Naive thymus-derived CD4-positive, alpha-beta T cell (primary cell): ENCODE measurements around the gene GSTM1. TPM values are rescaled to one million over a fixed set of nuclear protein-coding genes. Genes with fewer than 3 reads are reported as not detected.
"Not testable (repeated sequence)": the region's sequence is repeated elsewhere in the genome, so short reads cannot be mapped to it uniquely, and the experiment has no call there.

Experiments used
- ATAC-seq: fragments of 150-1000 bp; cut with Tn5 transposase; 2 replicates; pipeline ENCODE4 v1.10.0; 2021; ENCODE audit warnings: mild to moderate bottlenecking, moderate library complexity
- CTCF ChIA-PET: fragments of 350-600 bp; sonication (Branson Sonifier 250); formaldehyde crosslinking; loops from one replicate; lab custom pipeline; 2021; ENCODE audit warnings: antibody characterized with exemption; lab: Charles Lee
- POLR2A ChIA-PET: fragments of 350-600 bp; sonication (Branson Sonifier 250); formaldehyde crosslinking; loops from one replicate; lab custom pipeline; 2021; ENCODE audit warnings: antibody characterized with exemption, inconsistent platforms; lab: Charles Lee
- DNase-seq, 9 donors: peaks; one replicate each; pipeline versions ENCODE4 v3.0.0 to v3.0.0-alpha.2; 2020 to 2022; ENCODE audit warnings: mixed read lengths in 1 of 9
- H3K27ac ChIP-seq: one replicate; pipeline ENCODE4 v1.7.0; 2013; ENCODE audit warnings: mild to moderate bottlenecking, low read depth, low read length, moderate library complexity
- H3K27me3 ChIP-seq, 2 donors: one replicate each; pipeline ENCODE4 v1.7.0; 2013; ENCODE audit warnings: low read length in 2 of 2, mild to moderate bottlenecking in 2 of 2, moderate library complexity in 2 of 2; ENCODE audit not compliant: control insufficient read depth in 2 of 2, insufficient read depth in 2 of 2
- H3K36me3 ChIP-seq, 3 experiments: 1 replicate in 2 of 3; 2 replicates in 1 of 3; pipeline ENCODE4 v1.7.0; 2013; ENCODE audit warnings: low read length in 3 of 3, mild to moderate bottlenecking in 3 of 3, moderate library complexity in 1 of 3; ENCODE audit not compliant: insufficient read depth in 3 of 3, control insufficient read depth in 2 of 3
- H3K4me1 ChIP-seq, 2 donors: one replicate each; pipeline ENCODE4 v1.7.0; 2013; ENCODE audit warnings: low read length in 2 of 2, mild to moderate bottlenecking in 2 of 2, moderate library complexity in 1 of 2; ENCODE audit not compliant: control insufficient read depth in 2 of 2, insufficient read depth in 2 of 2
- H3K4me3 ChIP-seq: 2 replicates; pipeline ENCODE4 v1.7.0; 2013; ENCODE audit warnings: mild to moderate bottlenecking, low read length
- H3K9me3 ChIP-seq, 3 experiments: 1 replicate in 2 of 3; 2 replicates in 1 of 3; pipeline ENCODE4 v1.7.0; 2013; ENCODE audit warnings: low read length in 3 of 3; ENCODE audit not compliant: control insufficient read depth in 2 of 3
- H3K27ac Mint-ChIP-seq, 9 donors: one replicate each; pipeline ENCODE4 v1.8.0; 2020 to 2022; ENCODE audit warnings: mixed read lengths in 9 of 9, mild to moderate bottlenecking in 8 of 9, moderate library complexity in 5 of 9, inconsistent platforms in 2 of 9
- H3K27me3 Mint-ChIP-seq, 5 donors: one replicate each; pipeline ENCODE4 v1.8.0; 2021 to 2022; ENCODE audit warnings: mixed read lengths in 5 of 5, mild to moderate bottlenecking in 1 of 5
- H3K36me3 Mint-ChIP-seq, 5 donors: one replicate each; pipeline ENCODE4 v1.8.0; 2020 to 2022; ENCODE audit warnings: mixed read lengths in 5 of 5, mild to moderate bottlenecking in 3 of 5, inconsistent platforms in 1 of 5
- H3K4me1 Mint-ChIP-seq, 7 donors: one replicate each; pipeline ENCODE4 v1.8.0; 2020 to 2022; ENCODE audit warnings: mixed read lengths in 7 of 7, mild to moderate bottlenecking in 3 of 7, inconsistent platforms in 1 of 7
- H3K4me3 Mint-ChIP-seq, 10 donors: one replicate each; pipeline ENCODE4 v1.8.0; 2020 to 2022; ENCODE audit warnings: mild to moderate bottlenecking in 10 of 10, mixed read lengths in 10 of 10, moderate library complexity in 6 of 10, inconsistent platforms in 2 of 10
- H3K9me3 Mint-ChIP-seq, 11 donors: one replicate each; pipeline ENCODE4 v1.8.0; 2020 to 2022; ENCODE audit warnings: mixed read lengths in 11 of 11, mild to moderate bottlenecking in 4 of 11, inconsistent platforms in 1 of 11, moderate library complexity in 1 of 11
- intact Hi-C, 2 donors: fragments of 100-400 bp; cut with micrococcal nuclease; formaldehyde crosslinking; loops; one replicate each; pipeline ENCODE4 v1.15.1; 2023
- polyA plus RNA-seq, 2 donors: library from polyadenylated mRNA; unstranded; fragments of 300-500 nt; fragmentation: Illumina TruSeq; gene quantifications; one replicate each; pipeline ENCODE4 v1.2.3, GENCODE V29; 2021
- total RNA-seq, 6 experiments: library from RNA in 5 of 6; stranded (reverse) in 5 of 6; gene quantifications; 1 replicate in 5 of 6; 2 replicates in 1 of 6; pipeline ENCODE4 v1.2.3 and lab custom pipeline; 2021 to 2026

The GSTM1 gene
- total and polyA plus RNA-seq, 7 experiments from 2014 or later: 45.9 to 83.6 (median 62.4) TPM; not detected in 4

DNA sequence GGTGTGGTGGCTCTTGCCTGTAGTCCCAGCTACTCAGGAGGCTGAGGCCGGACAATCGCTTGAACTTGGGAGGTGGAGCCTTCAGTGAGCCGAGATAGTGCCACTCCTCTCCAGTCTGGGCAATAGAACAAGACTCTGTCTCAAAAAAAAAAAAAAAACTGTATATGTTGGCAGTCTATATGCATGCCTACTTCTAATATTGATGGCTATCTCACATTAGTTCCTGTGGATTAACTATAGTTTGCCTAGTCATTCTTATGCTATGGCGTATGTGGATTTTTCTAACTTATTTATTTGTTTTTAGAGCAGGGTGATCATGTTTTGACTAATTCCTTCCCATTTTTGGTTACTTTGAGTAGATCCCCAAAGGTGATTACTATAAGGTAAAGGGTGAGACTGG, 9.4 kb downstream of the GSTM1 start:
- H3K4me1 ChIP-seq: no peaks in the 10 kb centered on the region
- H3K27ac ChIP-seq: no peak overlapping the region
- POLR2A ChIA-PET: no interaction called here
- Mint-ChIP-seq H3K27me3 (no peaks in the 10 kb centered on the region), H3K4me3 (no peak overlapping the region), H3K27ac (no peak overlapping the region), H3K36me3 (peaks cover 0 to 8% (median 5%) of the 10 kb centered on the region in 5 donors), H3K9me3 (no peaks in the 10 kb centered on the region), H3K4me1 (peaks cover 0 to 2% (median 0%) of the 10 kb centered on the region in 7 donors)
- H3K9me3 ChIP-seq: no peaks in the 10 kb centered on the region
- no peak for ATAC-seq
- intact Hi-C loops: no loop called here
- CTCF ChIA-PET: no interaction called here
- no peaks in the 10 kb centered on the region for H3K27me3 ChIP-seq
- H3K4me3 ChIP-seq: no peak overlapping the region
- no peaks in the 10 kb centered on the region for H3K36me3 ChIP-seq
- DNase-seq: no peak

DNA sequence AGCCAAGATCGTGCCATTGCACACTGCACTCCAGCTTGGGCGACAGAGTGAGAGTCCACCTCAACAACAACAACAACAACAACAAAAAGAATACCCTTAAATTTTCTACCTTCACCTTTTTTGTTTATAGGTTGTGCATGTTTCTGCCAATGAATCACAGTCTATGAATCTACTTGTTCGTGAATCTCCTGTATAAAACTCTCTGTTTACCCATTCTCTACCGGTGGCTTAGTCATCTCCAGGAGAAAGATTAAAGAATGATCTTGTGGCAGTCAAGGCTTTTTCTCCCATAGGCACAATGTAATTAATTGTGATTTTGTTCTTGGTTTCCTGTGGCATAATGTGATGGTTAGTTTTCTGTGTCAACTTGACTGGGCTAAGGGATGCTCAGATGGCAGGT, 10.2 kb downstream of the GSTM1 start:
- intact Hi-C loops, H3K36me3 Mint-ChIP-seq, ATAC-seq, POLR2A ChIA-PET, H3K4me1 ChIP-seq, H3K4me3 Mint-ChIP-seq, H3K27me3 ChIP-seq, H3K9me3 Mint-ChIP-seq, H3K27ac Mint-ChIP-seq, H3K4me3 ChIP-seq, H3K27me3 Mint-ChIP-seq, H3K9me3 ChIP-seq, H3K36me3 ChIP-seq, H3K27ac ChIP-seq, H3K4me1 Mint-ChIP-seq, DNase-seq, CTCF ChIA-PET: not testable (repeated sequence)

DNA sequence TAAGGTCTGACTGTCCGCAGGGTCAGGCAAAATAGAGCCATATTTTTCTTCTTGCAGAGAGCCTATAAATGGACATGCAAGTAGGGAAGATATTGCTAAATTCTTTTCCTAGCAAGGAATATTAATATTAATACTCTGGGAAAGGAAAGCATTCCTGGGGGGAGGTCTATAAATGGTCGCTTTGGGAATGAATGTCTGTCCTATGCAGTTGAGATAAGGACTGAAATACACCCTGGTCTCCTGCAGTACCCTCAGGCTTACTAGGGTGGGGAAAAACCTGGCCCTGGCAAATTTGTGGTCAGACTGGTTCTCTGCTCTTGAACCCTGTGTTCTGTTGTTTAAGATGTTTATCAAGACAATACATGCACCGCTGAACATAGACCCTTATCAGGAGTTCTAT, 15.3 kb downstream of the GSTM1 start:
- H3K36me3 ChIP-seq, H3K4me1 ChIP-seq, POLR2A ChIA-PET, DNase-seq, H3K4me1 Mint-ChIP-seq, H3K27ac Mint-ChIP-seq, H3K4me3 ChIP-seq, H3K27ac ChIP-seq, H3K27me3 ChIP-seq, H3K9me3 ChIP-seq, CTCF ChIA-PET, ATAC-seq, H3K4me3 Mint-ChIP-seq: not testable (repeated sequence)
- Mint-ChIP-seq H3K27me3 (peaks cover 0 to 12% (median 0%) of the 10 kb centered on the region in 5 donors), H3K36me3 (peaks cover under 1 to 44% (median 16%) of the 10 kb centered on the region in 5 donors), H3K9me3 (peaks cover 0 to 22% (median 2%) of the 10 kb centered on the region in 11 donors)
- intact Hi-C loops: loop anchor here in 1 of 2 donors (5.0 kb wide), 1 partner anchor 61 kb away; no protein-coding TSS in a partner anchor

DNA sequence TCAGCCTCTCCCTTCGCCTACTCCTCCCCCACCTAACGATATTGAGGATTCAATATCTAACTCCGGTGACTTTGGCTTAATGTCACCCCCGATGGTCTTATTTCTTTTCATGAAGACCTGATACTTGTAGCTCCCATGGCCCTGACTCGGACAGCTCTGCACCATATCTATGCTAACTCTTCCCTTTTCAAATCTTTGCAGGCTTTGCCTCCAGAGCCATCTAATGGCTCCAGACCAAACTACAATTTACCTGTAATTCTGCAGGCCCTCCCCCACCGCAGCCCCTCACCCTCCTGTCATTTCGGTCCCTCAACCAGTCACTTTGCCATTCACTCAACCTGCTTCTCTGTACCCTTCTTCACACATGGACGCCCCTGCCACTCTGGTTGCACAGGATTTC, 16.6 kb downstream of the GSTM1 start:
- peaks cover 0 to 1% (median 0%) of the 10 kb centered on the region in 7 donors for H3K4me1 Mint-ChIP-seq
- no peaks in the 10 kb centered on the region for H3K9me3 ChIP-seq
- H3K27me3 ChIP-seq: no peaks in the 10 kb centered on the region
- ATAC-seq: no peak
- no peaks in the 10 kb centered on the region for H3K36me3 ChIP-seq
- H3K27ac Mint-ChIP-seq: no peak overlapping the region
- H3K27me3 Mint-ChIP-seq: peaks cover 0 to 12% (median 0%) of the 10 kb centered on the region in 5 donors
- no peaks in the 10 kb centered on the region for H3K4me1 ChIP-seq
- intact Hi-C loops: loop anchor here in 1 of 2 donors (5.0 kb wide), 1 partner anchor 62 kb away; no protein-coding TSS in a partner anchor
- DNase-seq: no peak
- H3K4me3 ChIP-seq: no peak overlapping the region
- peaks cover 3 to 35% (median 11%) of the 10 kb centered on the region in 11 donors for H3K9me3 Mint-ChIP-seq
- H3K27ac ChIP-seq: no peak overlapping the region
- peaks cover 5 to 49% (median 21%) of the 10 kb centered on the region in 5 donors for H3K36me3 Mint-ChIP-seq
- ChIA-PET POLR2A (no interaction called here), CTCF (no interaction called here)
- H3K4me3 Mint-ChIP-seq: no peak overlapping the region

DNA sequence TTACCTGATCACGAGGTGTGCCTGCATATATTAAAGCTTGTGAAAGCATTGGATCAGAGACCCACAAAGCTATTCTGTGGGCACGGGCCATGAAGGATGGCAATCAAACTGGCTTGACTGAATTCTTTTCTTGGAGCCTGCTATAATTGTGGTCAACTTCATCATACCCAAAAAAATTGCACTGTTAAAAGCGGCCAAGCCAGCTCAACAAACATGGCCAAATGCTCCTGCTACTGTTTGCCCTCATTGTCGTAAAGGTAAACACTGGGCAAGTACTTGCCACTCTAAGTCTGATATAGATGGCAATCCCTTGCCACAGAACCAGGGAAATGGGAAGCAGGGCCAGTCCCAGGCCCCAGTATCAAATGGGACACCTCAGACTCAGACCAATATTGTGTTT, 17.8 kb downstream of the GSTM1 start:
- Histone ChIP-seq H3K4me1 (no peaks in the 10 kb centered on the region), H3K4me3 (no peak overlapping the region), H3K9me3 (no peaks in the 10 kb centered on the region), H3K36me3 (no peaks in the 10 kb centered on the region), H3K27ac (no peak overlapping the region), H3K27me3 (no peaks in the 10 kb centered on the region)
- peaks cover 4 to 40% (median 16%) of the 10 kb centered on the region in 11 donors for H3K9me3 Mint-ChIP-seq
- ATAC-seq (no peak), DNase-seq (no peak)
- peaks cover 0 to 1% (median 0%) of the 10 kb centered on the region in 7 donors for H3K4me1 Mint-ChIP-seq
- peaks cover 0 to 12% (median 0%) of the 10 kb centered on the region in 5 donors for H3K27me3 Mint-ChIP-seq
- no peak overlapping the region for H3K27ac Mint-ChIP-seq
- intact Hi-C loops: loop anchor here in 1 of 2 donors (5.0 kb wide), 1 partner anchor 38 kb away; the partner anchor contains the start of gene GSTM2
- CTCF ChIA-PET: interaction anchor here (0.9 kb wide), 1 partner anchor 69 kb away, joined by 3 read pairs; no protein-coding TSS in a partner anchor
- POLR2A ChIA-PET: no interaction called here
- no peak overlapping the region for H3K4me3 Mint-ChIP-seq
- H3K36me3 Mint-ChIP-seq: peaks cover 8 to 54% (median 24%) of the 10 kb centered on the region in 5 donors

DNA sequence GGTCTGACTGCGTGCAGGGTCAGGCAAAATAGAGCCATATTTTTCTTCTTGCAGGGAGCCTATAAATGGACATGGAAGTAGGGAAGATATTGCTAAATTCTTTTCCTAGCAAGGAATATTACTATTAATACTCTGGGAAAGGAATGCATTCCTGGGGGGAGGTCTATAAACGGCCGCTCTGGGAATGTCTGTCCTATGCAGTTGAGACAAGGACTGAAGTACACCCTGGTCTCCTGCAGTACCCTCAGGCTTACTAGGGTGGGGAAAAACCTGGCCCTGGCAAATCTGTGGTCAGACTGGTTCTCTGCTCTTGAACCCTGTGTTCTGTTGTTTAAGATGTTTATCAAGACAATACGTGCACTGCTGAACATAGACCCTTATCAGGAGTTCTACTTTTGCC, 21.3 kb downstream of the GSTM1 start:
- H3K36me3 ChIP-seq, H3K27ac Mint-ChIP-seq, H3K27ac ChIP-seq, H3K4me3 Mint-ChIP-seq, H3K27me3 ChIP-seq, DNase-seq, H3K4me1 Mint-ChIP-seq, H3K4me3 ChIP-seq, H3K4me1 ChIP-seq, ATAC-seq, CTCF ChIA-PET, POLR2A ChIA-PET, H3K9me3 ChIP-seq: not testable (repeated sequence)
- Mint-ChIP-seq H3K9me3 (peaks cover 4 to 32% (median 13%) of the 10 kb centered on the region in 11 donors), H3K27me3 (peaks cover 5 to 14% (median 6%) of the 10 kb centered on the region in 5 donors), H3K36me3 (peaks cover 7 to 45% (median 20%) of the 10 kb centered on the region in 5 donors)
- intact Hi-C loops: loop anchor here in 1 of 2 donors (5.0 kb wide), 1 partner anchor 42 kb away; the partner anchor contains the start of gene GSTM2

DNA sequence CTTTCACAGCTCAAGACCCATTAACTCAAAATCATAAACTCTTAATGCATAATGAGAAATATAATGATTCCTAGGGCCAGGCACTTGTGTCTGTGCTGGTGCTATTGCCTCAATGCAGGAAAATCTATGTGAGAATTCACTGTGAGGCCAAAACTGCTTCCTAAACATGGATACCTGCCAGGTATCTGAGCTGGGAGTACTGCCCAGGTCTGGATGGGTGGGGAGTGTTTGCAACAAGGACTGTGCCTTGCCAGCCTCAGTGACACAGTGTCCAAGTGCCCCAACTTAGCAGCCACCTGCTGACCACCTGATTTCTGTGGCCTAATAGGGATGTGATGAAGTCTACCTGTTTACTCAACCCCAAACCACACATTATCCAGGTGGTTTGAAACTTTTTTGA, 22.2 kb downstream of the GSTM1 start:
- H3K27me3 ChIP-seq, DNase-seq, H3K27ac Mint-ChIP-seq, H3K4me3 ChIP-seq, ATAC-seq, H3K27ac ChIP-seq, H3K9me3 ChIP-seq, H3K36me3 ChIP-seq, H3K4me3 Mint-ChIP-seq, CTCF ChIA-PET, H3K4me1 ChIP-seq, H3K4me1 Mint-ChIP-seq: not testable (repeated sequence)
- H3K9me3 Mint-ChIP-seq: peaks cover 4 to 25% (median 11%) of the 10 kb centered on the region in 11 donors
- peaks cover 7 to 37% (median 12%) of the 10 kb centered on the region in 5 donors for H3K36me3 Mint-ChIP-seq
- H3K27me3 Mint-ChIP-seq: peaks cover 12 to 15% (median 13%) of the 10 kb centered on the region in 5 donors
- intact Hi-C loops: loop anchor here in 1 of 2 donors (5.0 kb wide), 1 partner anchor 43 kb away; the partner anchor contains the start of gene GSTM2
- POLR2A ChIA-PET: interaction anchor here (0.6 kb wide), 1 partner anchor 38 kb away, joined by 5 read pairs; no protein-coding TSS in a partner anchor
